Trophoblast cell (in vitro differentiated cells and primary cell): ENCODE data around the gene STON2.

Experiments used
- DNase-seq, 2 donors: peaks; one replicate each; pipeline ENCODE4 v3.0.0-alpha.2; 2016
- H2AFZ ChIP-seq: 2 replicates; pipeline ENCODE4 v1.6.1; 2013; ENCODE audit warnings: low read length, moderate library complexity, mild to moderate bottlenecking; ENCODE audit not compliant: insufficient read depth, poor library complexity
- H2AK5ac ChIP-seq: 2 replicates; pipeline ENCODE4 v1.6.1; 2013; ENCODE audit warnings: mild to moderate bottlenecking, low read length
- H2BK120ac ChIP-seq: 2 replicates; pipeline ENCODE4 v1.6.1; 2013; ENCODE audit warnings: low read length, mild to moderate bottlenecking, moderate library complexity; ENCODE audit not compliant: insufficient read depth, poor library complexity
- H2BK12ac ChIP-seq: 2 replicates; pipeline ENCODE4 v1.6.1; 2013; ENCODE audit warnings: mild to moderate bottlenecking, low read length, moderate library complexity
- H2BK5ac ChIP-seq: 2 replicates; pipeline ENCODE4 v1.6.1; 2013; ENCODE audit warnings: low read length, low read depth, moderate library complexity, mild to moderate bottlenecking; ENCODE audit not compliant: poor library complexity
- H3K14ac ChIP-seq: 2 replicates; pipeline ENCODE4 v1.6.1; 2013; ENCODE audit warnings: mild to moderate bottlenecking, low read length
- H3K18ac ChIP-seq: 2 replicates; pipeline ENCODE4 v1.6.1; 2013; ENCODE audit warnings: mild to moderate bottlenecking, low read length
- H3K23ac ChIP-seq: 2 replicates; pipeline ENCODE4 v1.6.1; 2013; ENCODE audit warnings: low read length
- H3K27ac ChIP-seq: 2 replicates; pipeline ENCODE4 v1.5.1; 2013; ENCODE audit warnings: low read depth, mild to moderate bottlenecking, inconsistent platforms, low read length, moderate library complexity
- H3K27me3 ChIP-seq: 2 replicates; pipeline ENCODE4 v1.6.1; 2013; ENCODE audit warnings: inconsistent platforms, mild to moderate bottlenecking, low read length, moderate library complexity; ENCODE audit not compliant: insufficient read depth
- H3K36me3 ChIP-seq, 2 experiments: 1 replicate in 1 of 2; 2 replicates in 1 of 2; pipeline ENCODE4 v1.6.1; 2013; ENCODE audit warnings: low read length in 2 of 2, mild to moderate bottlenecking in 2 of 2, moderate library complexity in 1 of 2; ENCODE audit not compliant: insufficient read depth in 2 of 2, control insufficient read depth in 1 of 2
- H3K4ac ChIP-seq: 2 replicates; pipeline ENCODE4 v1.6.1; 2013; ENCODE audit warnings: low read depth, mild to moderate bottlenecking, low read length, moderate library complexity
- H3K4me1 ChIP-seq, 2 experiments: 1 replicate in 1 of 2; 2 replicates in 1 of 2; pipeline ENCODE4 v1.6.1; 2013; ENCODE audit warnings: low read length in 2 of 2, mild to moderate bottlenecking in 2 of 2, moderate library complexity in 1 of 2; ENCODE audit not compliant: insufficient read depth in 2 of 2, control insufficient read depth in 1 of 2
- H3K4me2 ChIP-seq: 2 replicates; pipeline ENCODE4 v1.6.1; 2013; ENCODE audit warnings: inconsistent platforms, mild to moderate bottlenecking, low read length, moderate library complexity
- H3K4me3 ChIP-seq: 2 replicates; pipeline ENCODE4 v1.5.1; 2013; ENCODE audit warnings: mild to moderate bottlenecking, low read depth, low read length, inconsistent platforms
- H3K79me1 ChIP-seq: one replicate; pipeline ENCODE4 v1.6.1; 2013; ENCODE audit warnings: low read length
- H3K79me2 ChIP-seq: 2 replicates; pipeline ENCODE4 v1.6.1; 2013; ENCODE audit warnings: low read length, mild to moderate bottlenecking; ENCODE audit not compliant: control insufficient read depth, insufficient read depth, poor library complexity
- H3K9ac ChIP-seq: 2 replicates; pipeline ENCODE4 v1.6.1; 2013; ENCODE audit warnings: mild to moderate bottlenecking, low read length
- H3K9me3 ChIP-seq: 2 replicates; pipeline ENCODE4 v1.6.1; 2013; ENCODE audit warnings: low read depth, mild to moderate bottlenecking, control low read depth, inconsistent platforms, low read length; ENCODE audit not compliant: insufficient read depth
- H4K12ac ChIP-seq: 2 replicates; pipeline ENCODE4 v1.6.1; 2013; ENCODE audit warnings: low read depth, mild to moderate bottlenecking, low read length, moderate library complexity
- H4K8ac ChIP-seq: 2 replicates; pipeline ENCODE4 v1.6.1; 2013; ENCODE audit warnings: low read depth, mild to moderate bottlenecking, low read length, moderate library complexity
- H4K91ac ChIP-seq: one replicate; pipeline ENCODE4 v1.6.1; 2013; ENCODE audit warnings: low read depth, mild to moderate bottlenecking, low read length, moderate library complexity
- WGBS: extraction: QIAGEN DNeasy Blood & Tissue Kit; methylation state at CpG from one replicate; pipeline ENCODE4 v1.1.7; 2013; ENCODE audit warnings: missing lambda C conversion rate; ENCODE audit not compliant: insufficient read length, insufficient coverage; ENCODE audit errors: extremely low coverage; 5-methylcytosine and 5-hydroxymethylcytosine counted together

The STON2 gene

GRCh38 chr14:81269979-81270375 lies 130.1 kb downstream of the STON2 start:
- no peak overlapping the region for H3K9ac ChIP-seq

GRCh38 chr14:81269100-81269978 lies 130.8 kb downstream of the STON2 start:
- peak overlapping the region; percentile 45 for H4K8ac ChIP-seq
- no peak overlapping the region for H3K23ac ChIP-seq
- no peak overlapping the region for H4K12ac ChIP-seq
- no CpG with 5 or more reads among the region's 7 CpGs for WGBS
- no peak overlapping the region for H2BK12ac ChIP-seq
- no peak overlapping the region for H2AFZ ChIP-seq
- H3K14ac ChIP-seq, result no peak overlapping the region
- no peak overlapping the region for H2AK5ac ChIP-seq
- peak overlapping the region; percentile 36 for H2BK120ac ChIP-seq
- no peak overlapping the region for H3K4me3 ChIP-seq
- peak; percentile 44 to 86 for DNase-seq
- H3K79me2 ChIP-seq, result no peaks in the 10 kb centered on the region
- H3K18ac ChIP-seq, result no peak overlapping the region
- peak overlapping the region; percentile 51 for H4K91ac ChIP-seq
- peaks cover 15 to 17% of the 10 kb centered on the region in 2 experiments for H3K4me1 ChIP-seq
- H3K9ac ChIP-seq, result no peak overlapping the region
- no peak overlapping the region for H3K4ac ChIP-seq
- peak overlapping the region; percentile 42 for H3K27ac ChIP-seq
- no peaks in the 10 kb centered on the region for H3K27me3 ChIP-seq
- peaks cover 2% of the 10 kb centered on the region for H3K79me1 ChIP-seq
- H3K36me3 ChIP-seq, result peaks cover 0 to 2% of the 10 kb centered on the region in 2 experiments
- no peaks in the 10 kb centered on the region for H3K9me3 ChIP-seq
- H3K4me2 ChIP-seq, result no peak overlapping the region
- no peak overlapping the region for H2BK5ac ChIP-seq

More at GRCh38 chr14:81269979-81270375, 130.1 kb downstream of the STON2 start:
- Histone ChIP-seq H2BK120ac (no peak overlapping the region), H3K4me3 (no peak overlapping the region), H3K79me1 (peaks cover 2% of the 10 kb centered on the region), H3K14ac (no peak overlapping the region), H3K23ac (no peak overlapping the region), H3K9me3 (no peaks in the 10 kb centered on the region), H3K4me1 (peaks cover 15 to 21% of the 10 kb centered on the region in 2 experiments), H4K12ac (no peak overlapping the region), H3K27me3 (no peaks in the 10 kb centered on the region), H4K8ac (no peak overlapping the region), H3K4ac (no peak overlapping the region), H3K36me3 (peaks cover 0 to 2% of the 10 kb centered on the region in 2 experiments), H3K4me2 (no peak overlapping the region), H3K79me2 (no peaks in the 10 kb centered on the region), H3K27ac (no peak overlapping the region), H4K91ac (no peak overlapping the region), H2AFZ (no peak overlapping the region), H2AK5ac (no peak overlapping the region), H2BK5ac (no peak overlapping the region), H2BK12ac (no peak overlapping the region), H3K18ac (no peak overlapping the region)
- no CpG with 5 or more reads among the region's 3 CpGs for WGBS
- no peak for DNase-seq

- H3K4me1 ChIP-seq, result peaks cover 9 to 11% of the 10 kb centered on the region in 2 experiments
- no peak overlapping the region for H2BK120ac ChIP-seq
- H3K36me3 ChIP-seq, result peaks cover 0 to 2% of the 10 kb centered on the region in 2 experiments
- peak overlapping the region; percentile 42 for H3K27ac ChIP-seq
- H3K23ac ChIP-seq, result no peak overlapping the region
- H2AFZ ChIP-seq, result no peak overlapping the region
- no peak overlapping the region for H3K9ac ChIP-seq
- no peak overlapping the region for H4K91ac ChIP-seq
- H3K4me2 ChIP-seq, result no peak overlapping the region
- H3K4ac ChIP-seq, result no peak overlapping the region
- no peak overlapping the region for H2AK5ac ChIP-seq
- no peak overlapping the region for H4K8ac ChIP-seq
- no peaks in the 10 kb centered on the region for H3K9me3 ChIP-seq
- H3K18ac ChIP-seq, result no peak overlapping the region
- no peak overlapping the region for H4K12ac ChIP-seq
- H3K14ac ChIP-seq, result no peak overlapping the region
- no peak overlapping the region for H3K4me3 ChIP-seq
- H2BK12ac ChIP-seq, result no peak overlapping the region
- DNase-seq, result peak; percentile 70 to 75
- no peak overlapping the region for H2BK5ac ChIP-seq
- no CpG with 5 or more reads among the region's 3 CpGs for WGBS
- no peaks in the 10 kb centered on the region for H3K79me2 ChIP-seq
- H3K27me3 ChIP-seq, result no peaks in the 10 kb centered on the region
- no peaks in the 10 kb centered on the region for H3K79me1 ChIP-seq
These were observed 132.1 kb downstream of the STON2 start for GRCh38 chr14:81268016-81268416.

- no peak overlapping the region for H2BK120ac ChIP-seq
- no peak overlapping the region for H3K4ac ChIP-seq
- no peak overlapping the region for H4K12ac ChIP-seq
- no peak overlapping the region for H3K9ac ChIP-seq
- H3K79me2 ChIP-seq, result no peaks in the 10 kb centered on the region
- no peak overlapping the region for H4K91ac ChIP-seq
- H3K14ac ChIP-seq, result no peak overlapping the region
- no peak overlapping the region for H4K8ac ChIP-seq
- peaks cover 2% of the 10 kb centered on the region in 2 experiments for H3K36me3 ChIP-seq
- no peak overlapping the region for H3K4me3 ChIP-seq
- no peak overlapping the region for H3K18ac ChIP-seq
- no peaks in the 10 kb centered on the region for H3K79me1 ChIP-seq
- H3K9me3 ChIP-seq, result no peaks in the 10 kb centered on the region
- no peak overlapping the region for H3K4me2 ChIP-seq
- no peak overlapping the region for H2BK12ac ChIP-seq
- no peak overlapping the region for H2AFZ ChIP-seq
- H2AK5ac ChIP-seq, result no peak overlapping the region
- no peak overlapping the region for H3K27ac ChIP-seq
- H3K23ac ChIP-seq, result no peak overlapping the region
- H3K27me3 ChIP-seq, result no peaks in the 10 kb centered on the region
- WGBS, result no CpG with 5 or more reads among the region's 3 CpGs
- H2BK5ac ChIP-seq, result no peak overlapping the region
- peaks cover 9 to 11% of the 10 kb centered on the region in 2 experiments for H3K4me1 ChIP-seq
- DNase-seq, result no peak
These were observed 134.4 kb downstream of the STON2 start for GRCh38 chr14:81265636-81266169.
